ENCODE results near the gene LRRC46. TPM values are rescaled to one million over a fixed set of nuclear protein-coding genes. Genes with fewer than 3 reads are reported as not detected.
A peak's percentile ranks its signal among the peaks of the same experiment; 100 is the strongest.

Gene LRRC46
- total RNA-seq, 4 donors from 2014 or later = 0.45 TPM; not detected in 3

GRCh38 chr17:47801176-47801765, 30.2 kb upstream of the LRRC46 start:
- peaks cover 0 to 38% (median 0%) of the 10 kb centered on the region in 4 donors for H3K27me3 ChIP-seq
- H3K27ac ChIP-seq (replicated peaks in 1 of 4) = no peak overlapping the region
- no peaks in the 10 kb centered on the region for H3K4me1 ChIP-seq
- no peak for DNase-seq (ENCODE audit: extremely low spot score)
- H3K9me3 ChIP-seq = no peaks in the 10 kb centered on the region
- no peak overlapping the region for H3K4me3 ChIP-seq
- WGBS = 76% methylated on average over 2 of the region's 4 CpGs
- intact Hi-C loops (cut with DNase I) = loop anchor here (10.0 kb wide), 1 partner anchor 136 kb away; no protein-coding TSS in a partner anchor
- H3K36me3 ChIP-seq = peaks cover 0 to 2% (median 0%) of the 10 kb centered on the region in 4 donors
- TF ChIP-seq CTCF (IDR thresholded peaks at IDR 0.05) (no peak), EP300 (IDR thresholded peaks at IDR 0.05) (no peak), POLR2AphosphoS5 (IDR thresholded peaks at IDR 0.05) (no peak), POLR2A (IDR thresholded peaks at IDR 0.05; ENCODE audit: low read depth) (no peak)

GRCh38 chr17:47801906-47802305, 29.6 kb upstream of the LRRC46 start:
- intact Hi-C loops (cut with DNase I) = loop anchor here (10.0 kb wide), 1 partner anchor 137 kb away; no protein-coding TSS in a partner anchor
- H3K9me3 ChIP-seq = no peaks in the 10 kb centered on the region

GRCh38 chr17:47802341-47803022, 29.0 kb upstream of the LRRC46 start:
- 28% methylated on average over 9 of the region's 9 CpGs for WGBS
- DNase-seq (ENCODE audit: extremely low spot score) = no peak
- no peaks in the 10 kb centered on the region for H3K9me3 ChIP-seq
- peaks cover 0 to 9% (median 6%) of the 10 kb centered on the region in 4 donors for H3K36me3 ChIP-seq
- TF ChIP-seq EP300 (IDR thresholded peaks at IDR 0.05) = no peak
- TF ChIP-seq POLR2AphosphoS5 (IDR thresholded peaks at IDR 0.05) = no peak
- TF ChIP-seq CTCF (IDR thresholded peaks at IDR 0.05) = peak; percentile 41 to 61 (median 42)
- TF ChIP-seq POLR2A (IDR thresholded peaks at IDR 0.05; ENCODE audit: low read depth) = no peak
- no peak overlapping the region for H3K4me3 ChIP-seq
- peaks cover 0 to 25% (median 0%) of the 10 kb centered on the region in 4 donors for H3K27me3 ChIP-seq
- no peaks in the 10 kb centered on the region for H3K4me1 ChIP-seq
- H3K27ac ChIP-seq (replicated peaks in 1 of 4) = no peak overlapping the region
- intact Hi-C loops (cut with DNase I) = loop anchor here (10.0 kb wide), 1 partner anchor 138 kb away; no protein-coding TSS in a partner anchor

More at GRCh38 chr17:47801906-47802305, 29.6 kb upstream of the LRRC46 start:
- H3K4me1 ChIP-seq = no peaks in the 10 kb centered on the region
- peaks cover 0 to 3% (median 1%) of the 10 kb centered on the region in 4 donors for H3K36me3 ChIP-seq
- DNase-seq (ENCODE audit: extremely low spot score) = no peak
- TF ChIP-seq POLR2AphosphoS5 (IDR thresholded peaks at IDR 0.05) (no peak), POLR2A (IDR thresholded peaks at IDR 0.05; ENCODE audit: low read depth) (no peak), CTCF (IDR thresholded peaks at IDR 0.05) (no peak), EP300 (IDR thresholded peaks at IDR 0.05) (no peak)
- WGBS = 44% methylated on average over 6 of the region's 6 CpGs
- H3K27me3 ChIP-seq = peaks cover 0 to 31% (median 0%) of the 10 kb centered on the region in 4 donors
- no peak overlapping the region for H3K27ac ChIP-seq (replicated peaks in 1 of 4)
- no peak overlapping the region for H3K4me3 ChIP-seq

GRCh38 chr17:47803201-47803600, 28.3 kb upstream of the LRRC46 start:
- Histone ChIP-seq H3K36me3 (peaks cover 0 to 16% (median 13%) of the 10 kb centered on the region in 4 donors), H3K9me3 (no peaks in the 10 kb centered on the region), H3K4me1 (no peaks in the 10 kb centered on the region), H3K27ac (replicated peaks in 1 of 4) (no peak overlapping the region), H3K4me3 (no peak overlapping the region), H3K27me3 (peaks cover 0 to 22% (median 0%) of the 10 kb centered on the region in 4 donors)
- no peak for DNase-seq (ENCODE audit: extremely low spot score)
- TF ChIP-seq POLR2A (IDR thresholded peaks at IDR 0.05; ENCODE audit: low read depth) (no peak), POLR2AphosphoS5 (IDR thresholded peaks at IDR 0.05) (no peak), EP300 (IDR thresholded peaks at IDR 0.05) (no peak), CTCF (IDR thresholded peaks at IDR 0.05) (no peak)
- intact Hi-C loops (cut with DNase I) = loop anchor here (10.0 kb wide), 1 partner anchor 138 kb away; no protein-coding TSS in a partner anchor
- WGBS = 64% methylated on average over 5 of the region's 5 CpGs

All from esophagus muscularis mucosa (tissue), 4 donors.